HepG2 (cell line): ENCODE results near the gene CAPN9. TPM values are rescaled to one million over a fixed set of nuclear protein-coding genes. Genes with fewer than 3 reads are reported as not detected.
A peak's percentile ranks its signal among the peaks of the same experiment; 100 is the strongest.

Source experiments
- CEBPB ChIP-seq: IDR thresholded peaks from 2 replicates; pipeline ENCODE4 v1.6.1; 2011; ENCODE audit warnings: low read depth, low read length, improper control_type of control experiment, borderline replicate concordance
- DNMT1 ChIP-seq: sonication (generic); formaldehyde crosslinking; IDR thresholded peaks from 2 replicates; pipeline ENCODE4 v1.5.1; 2020; ENCODE audit warnings: mild to moderate bottlenecking, missing genetic modification reagents
- FOXJ3 ChIP-seq: sonication (generic); formaldehyde crosslinking; IDR thresholded peaks from 2 replicates; pipeline ENCODE4 v1.4.0; 2020; ENCODE audit warnings: missing genetic modification reagents, mild to moderate bottlenecking, borderline replicate concordance
- LCORL ChIP-seq, 2 experiments: fragments of 450-650 bp in 1 of 2; sonication (generic) in 1 of 2; formaldehyde crosslinking in 1 of 2; IDR thresholded peaks; 2 replicates each; pipeline versions ENCODE4 v1.5.0 to v1.6.1; 2017 to 2020; ENCODE audit warnings: antibody characterized with exemption in 1 of 2, missing genetic modification reagents in 1 of 2
- PAXIP1 ChIP-seq: sonication (generic); formaldehyde crosslinking; conservative IDR thresholded peaks from 2 replicates; pipeline ENCODE4 v1.4.0; 2020; ENCODE audit warnings: mild to moderate bottlenecking, missing genetic modification reagents, moderate library complexity
- RARG ChIP-seq: sonication (generic); formaldehyde crosslinking; IDR thresholded peaks from 2 replicates; pipeline ENCODE4 v1.4.0; 2020; ENCODE audit warnings: low read depth, mild to moderate bottlenecking, missing genetic modification reagents
- RFXAP ChIP-seq: sonication (generic); formaldehyde crosslinking; IDR thresholded peaks from 2 replicates; pipeline ENCODE4 v1.4.0; 2020; ENCODE audit warnings: missing genetic modification reagents, borderline replicate concordance
- SP2 ChIP-seq: sonication (generic); formaldehyde crosslinking; IDR thresholded peaks from 2 replicates; pipeline ENCODE4 v1.5.1; 2020; ENCODE audit warnings: mild to moderate bottlenecking, missing genetic modification reagents
- TEF ChIP-seq: sonication (generic); formaldehyde crosslinking; IDR thresholded peaks from 2 replicates; pipeline ENCODE4 v1.5.0; 2020; ENCODE audit warnings: missing genetic modification reagents
- ZBTB42 ChIP-seq: sonication (generic); formaldehyde crosslinking; IDR thresholded peaks from 2 replicates; pipeline ENCODE4 v1.5.0; 2020; ENCODE audit warnings: mild to moderate bottlenecking, missing genetic modification reagents
- ZNF124 ChIP-seq: sonication (generic); formaldehyde crosslinking; IDR thresholded peaks from 2 replicates; pipeline ENCODE4 v1.4.0; 2020; ENCODE audit warnings: missing genetic modification reagents
- ZNF230 ChIP-seq: sonication (generic); formaldehyde crosslinking; IDR thresholded peaks from 2 replicates; pipeline ENCODE4 v1.4.0; 2020; ENCODE audit warnings: mild to moderate bottlenecking, missing genetic modification reagents
- ZNF251 ChIP-seq: sonication (generic); formaldehyde crosslinking; IDR thresholded peaks from 2 replicates; pipeline ENCODE4 v1.9.0; 2021; ENCODE audit warnings: mild to moderate bottlenecking, missing genetic modification reagents
- ZNF337 ChIP-seq: sonication (generic); formaldehyde crosslinking; IDR thresholded peaks from 2 replicates; pipeline ENCODE4 v1.5.1; 2020; ENCODE audit warnings: missing genetic modification reagents, low read depth, mild to moderate bottlenecking, borderline replicate concordance
- ZNF382 ChIP-seq: sonication (generic); formaldehyde crosslinking; IDR thresholded peaks from 2 replicates; pipeline ENCODE4 v1.5.0; 2020; ENCODE audit warnings: missing genetic modification reagents, mild to moderate bottlenecking, borderline replicate concordance
- ZNF616 ChIP-seq: sonication (generic); formaldehyde crosslinking; IDR thresholded peaks from 2 replicates; pipeline ENCODE4 v1.5.0; 2020; ENCODE audit warnings: low read depth, mild to moderate bottlenecking, missing genetic modification reagents
- ZNF629 ChIP-seq: sonication (generic); formaldehyde crosslinking; conservative IDR thresholded peaks from 2 replicates; pipeline ENCODE4 v1.5.0; 2020; ENCODE audit warnings: missing genetic modification reagents
- ZNF720 ChIP-seq: sonication (generic); formaldehyde crosslinking; IDR thresholded peaks from 2 replicates; pipeline ENCODE4 v1.4.0; 2020; ENCODE audit warnings: missing genetic modification reagents
- polyA plus RNA-seq, 8 experiments: library from polyadenylated mRNA; depleted of rRNA in 3 of 8; stranded (reverse) in 7 of 8; unstranded in 1 of 8; fragments of >200 nt; fragmentation: Illumina TruSeq in 4 of 8; extraction: Trizol in 4 of 8; gene quantifications; 2 replicates each; pipeline versions ENCODE4 v1.2.1 to v1.2.3, GENCODE V29; 2011 to 2016; ENCODE audit warnings: low read depth in 4 of 8, missing spikeins in 1 of 8, mixed read lengths in 1 of 8; ENCODE audit not compliant: insufficient read depth in 1 of 8
- total RNA-seq, 5 experiments: library from RNA; depleted of rRNA; stranded (reverse); fragments of >200 nt; fragmentation: Illumina TruSeq; extraction: Trizol; gene quantifications; 2 replicates each; pipeline ENCODE4 v1.2.3, GENCODE V29; 2016; ENCODE audit warnings: low read depth in 1 of 5
- TF ChIP-seq, protein P1 (sequence below): sonication (generic); formaldehyde crosslinking; IDR thresholded peaks from 2 replicates; pipeline ENCODE4 v1.4.0; 2020; ENCODE audit warnings: missing genetic modification reagents
- TF ChIP-seq, protein P2 (sequence below): sonication (generic); formaldehyde crosslinking; IDR thresholded peaks from 2 replicates; pipeline ENCODE4 v1.5.0; 2020; ENCODE audit warnings: mild to moderate bottlenecking, low read depth, missing genetic modification reagents, borderline replicate concordance
- TF ChIP-seq, protein P3 (sequence below): sonication (generic); formaldehyde crosslinking; IDR thresholded peaks from 2 replicates; pipeline ENCODE4 v1.4.0; 2020; ENCODE audit warnings: mild to moderate bottlenecking, missing genetic modification reagents

CAPN9 gene
- total and polyA plus RNA-seq, 2 of the 13 experiments (the other 11 are each of a cell fraction or from before 2014, with no cell fraction given) = 0.04 to 0.31 TPM

DNA sequence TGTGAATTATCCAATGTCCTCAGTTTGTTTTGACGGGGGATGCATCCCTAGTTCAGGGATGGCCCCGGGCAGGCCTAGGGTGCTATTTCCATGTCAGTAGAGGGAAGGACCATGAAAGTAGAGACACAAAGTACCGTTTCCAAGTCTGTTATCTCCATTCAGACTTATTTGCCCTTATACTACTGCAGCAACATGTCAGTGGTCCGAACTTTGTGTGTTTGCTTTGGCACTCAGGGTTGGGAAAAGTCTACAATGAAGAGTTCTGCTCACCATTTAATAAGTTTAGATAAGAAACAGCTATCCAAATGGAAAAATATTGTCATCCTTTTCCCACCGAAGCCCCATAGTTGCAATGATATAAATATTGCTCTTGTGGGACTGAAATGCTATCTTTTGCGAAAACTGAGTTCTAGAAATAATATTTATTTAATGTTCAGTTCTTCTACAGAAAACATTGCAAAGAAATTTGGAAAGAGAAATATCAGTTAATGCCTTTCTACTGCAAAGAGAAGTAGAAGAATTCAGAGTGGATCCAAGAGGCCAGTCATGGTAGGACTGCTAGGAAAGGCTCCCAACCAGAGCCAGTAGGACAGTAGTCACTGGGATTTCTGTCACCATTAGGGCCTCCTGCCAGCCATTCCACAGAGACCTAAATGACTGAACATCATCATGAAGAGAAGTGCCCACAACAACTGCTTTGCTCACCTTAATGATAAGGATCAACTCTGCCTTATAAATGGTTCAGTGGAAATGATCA, 21.8 kb upstream of the CAPN9 start (continued):
- TF ChIP-seq RFXAP (CRISPR knock-in tag) (no peak), ZNF251 (CRISPR knock-in tag) (no peak), TEF (CRISPR knock-in tag) (no peak), SP2 (CRISPR knock-in tag) (no peak), ZNF720 (CRISPR knock-in tag) (no peak), CEBPB (no peak), ZNF230 (CRISPR knock-in tag) (no peak), ZNF629 (CRISPR knock-in tag) (0 out of 2 replicates have a peak, but pooled peaks have one; percentile 10), FOXJ3 (peak; percentile 71; the same call in 1 of the 2 replicates), ZNF337 (CRISPR knock-in tag) (no peak), ZNF382 (no peak), DNMT1 (CRISPR knock-in tag) (no peak), LCORL (IDR thresholded peaks at IDR 0.05) (no peak), LCORL (CRISPR knock-in tag; IDR thresholded peaks at IDR 0.05) (no peak), ZBTB42 (CRISPR knock-in tag) (no peak), PAXIP1 (CRISPR knock-in tag) (peak; percentile 87), ZNF616 (CRISPR knock-in tag) (no peak), ZNF124 (CRISPR knock-in tag) (0 out of 2 replicates have a peak, but pooled peaks have one; percentile 51), RARG (CRISPR knock-in tag) (no peak)
- TF ChIP-seq, protein P1, sequence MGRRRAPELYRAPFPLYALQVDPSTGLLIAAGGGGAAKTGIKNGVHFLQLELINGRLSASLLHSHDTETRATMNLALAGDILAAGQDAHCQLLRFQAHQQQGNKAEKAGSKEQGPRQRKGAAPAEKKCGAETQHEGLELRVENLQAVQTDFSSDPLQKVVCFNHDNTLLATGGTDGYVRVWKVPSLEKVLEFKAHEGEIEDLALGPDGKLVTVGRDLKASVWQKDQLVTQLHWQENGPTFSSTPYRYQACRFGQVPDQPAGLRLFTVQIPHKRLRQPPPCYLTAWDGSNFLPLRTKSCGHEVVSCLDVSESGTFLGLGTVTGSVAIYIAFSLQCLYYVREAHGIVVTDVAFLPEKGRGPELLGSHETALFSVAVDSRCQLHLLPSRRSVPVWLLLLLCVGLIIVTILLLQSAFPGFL (CRISPR knock-in tag) = no peak
- TF ChIP-seq, protein P2, sequence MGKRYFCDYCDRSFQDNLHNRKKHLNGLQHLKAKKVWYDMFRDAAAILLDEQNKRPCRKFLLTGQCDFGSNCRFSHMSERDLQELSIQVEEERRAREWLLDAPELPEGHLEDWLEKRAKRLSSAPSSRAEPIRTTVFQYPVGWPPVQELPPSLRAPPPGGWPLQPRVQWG = no peak
- TF ChIP-seq, protein P3, sequence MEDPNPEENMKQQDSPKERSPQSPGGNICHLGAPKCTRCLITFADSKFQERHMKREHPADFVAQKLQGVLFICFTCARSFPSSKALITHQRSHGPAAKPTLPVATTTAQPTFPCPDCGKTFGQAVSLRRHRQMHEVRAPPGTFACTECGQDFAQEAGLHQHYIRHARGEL (CRISPR knock-in tag) = no peak
